Kidney glomerular epithelial cell (primary cell): Measurements from ENCODE around the gene BACH2.
"Not testable (repeated sequence)": the region's sequence is repeated elsewhere in the genome, so short reads cannot be mapped to it uniquely, and the experiment has no call there.

Source experiments
- DNase-seq: peaks from one replicate; lab custom pipeline; 2025; lab: John Stamatoyannopoulos, UW

BACH2 gene

DNA sequence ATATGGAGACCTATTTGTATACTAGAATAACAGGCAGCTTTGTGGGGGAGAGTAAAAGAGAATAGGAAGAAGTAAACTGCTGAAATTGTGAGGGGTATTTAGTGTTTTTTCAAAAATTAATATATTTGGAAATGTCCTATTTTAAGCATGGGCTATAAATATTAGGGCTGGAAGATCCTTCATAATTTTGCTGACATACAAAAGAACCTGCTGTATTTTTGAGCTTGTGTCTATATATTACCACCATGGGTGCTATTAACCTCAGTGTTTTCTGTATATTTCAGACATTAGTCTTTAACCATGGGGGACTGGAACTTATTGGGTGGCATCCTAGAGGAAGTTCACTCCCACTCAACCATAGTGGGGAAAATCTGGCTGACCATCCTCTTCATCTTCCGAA lies 402.5 kb downstream of the BACH2 start, which contains the start of gene GJA10:
Gene GJA10 (plus strand): TSS at position 301 of the 400 bp plus-strand sequence. CDS start 0 bp downstream, at position 301.
- DNase-seq: no peak

DNA sequence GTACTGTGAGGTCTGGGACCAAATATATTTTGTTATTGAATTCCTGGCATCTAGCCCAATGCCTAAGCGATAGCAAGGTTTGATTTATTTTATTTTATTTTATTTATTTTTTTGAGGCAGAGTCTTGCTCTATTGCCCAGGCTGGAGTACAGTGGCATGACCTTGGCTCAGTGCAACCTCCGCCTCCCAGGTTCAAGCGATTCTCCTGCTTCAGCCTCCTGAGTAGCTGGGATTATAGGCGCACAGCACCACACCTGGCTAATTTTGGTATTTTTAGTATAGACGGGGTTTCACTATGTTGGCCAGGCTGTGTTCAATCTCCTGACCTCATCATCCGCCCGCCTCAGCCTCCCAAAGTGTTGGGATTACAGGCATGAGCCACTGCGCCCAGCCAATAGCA lies 404.1 kb downstream of the BACH2 start:
- not testable (repeated sequence) for DNase-seq

DNA sequence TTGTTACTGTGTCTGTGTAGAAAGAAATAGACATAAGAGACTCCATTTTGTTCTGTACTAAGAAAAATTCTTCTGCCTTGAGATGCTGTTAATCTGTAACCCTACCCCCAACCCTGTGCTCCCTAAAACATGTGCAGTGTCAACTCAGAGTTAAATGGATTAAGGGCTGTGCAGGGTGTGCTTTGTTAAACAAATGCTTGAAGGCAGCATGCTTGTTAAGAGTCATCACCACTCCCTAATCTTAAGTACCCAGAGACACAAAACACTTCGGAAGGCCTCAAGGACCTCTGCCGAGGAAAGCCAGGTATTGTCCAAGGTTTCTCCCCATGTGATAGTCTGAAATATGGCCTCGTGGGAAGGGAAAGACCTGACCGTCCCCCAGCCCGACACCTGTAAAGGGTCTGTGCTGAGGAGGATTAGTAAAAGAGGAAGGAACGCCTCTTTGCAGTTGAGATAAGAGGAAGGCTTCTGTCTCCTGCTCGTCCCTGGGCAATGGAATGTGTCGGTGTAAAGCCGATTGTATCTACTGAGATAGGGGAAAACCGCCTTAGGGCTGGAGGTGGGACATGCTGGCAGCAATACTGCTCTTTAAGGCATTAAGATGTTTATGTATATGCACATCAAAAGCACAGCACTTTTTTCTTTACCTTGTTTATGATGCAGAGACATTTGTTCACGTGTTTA lies 405.7 kb downstream of the BACH2 start:
- DNase-seq: not testable (repeated sequence)

DNA sequence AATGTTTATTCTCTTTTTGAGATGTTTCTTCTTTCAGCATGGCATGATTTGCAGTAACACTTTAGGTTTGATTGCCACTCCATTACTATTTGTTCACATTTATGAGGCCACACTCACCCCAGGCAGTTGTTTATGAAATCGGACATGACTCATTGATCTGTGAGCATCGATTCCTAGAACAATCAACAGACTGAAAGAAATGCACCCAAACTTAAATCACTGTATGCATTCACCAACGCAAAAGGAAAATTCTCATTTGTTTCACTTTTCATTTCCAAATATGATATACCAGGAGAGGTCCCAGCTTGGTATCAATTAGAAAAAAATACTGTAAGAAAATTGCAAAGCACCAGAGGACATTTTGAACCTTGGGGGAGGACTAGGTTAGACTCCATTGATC lies 407.8 kb downstream of the BACH2 start:
- no peak for DNase-seq

DNA sequence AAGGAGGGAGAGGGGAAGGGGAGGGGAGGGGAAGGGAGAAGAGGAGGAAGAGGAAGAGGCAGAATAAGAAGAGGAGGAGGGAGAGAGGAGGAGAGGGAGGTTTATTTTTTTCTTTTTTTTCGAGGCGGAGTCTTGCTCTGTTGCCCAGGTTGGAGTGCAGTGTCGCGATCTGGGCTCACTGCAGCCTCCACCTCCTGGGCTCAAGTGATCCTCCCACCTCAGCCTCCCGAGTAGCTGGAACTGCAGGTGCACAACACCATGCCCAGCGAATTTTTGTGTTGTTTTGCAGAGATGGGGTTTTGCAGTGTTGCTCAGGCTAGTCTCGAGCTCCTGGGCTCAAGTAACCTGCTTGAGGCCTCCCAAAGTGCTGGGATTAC lies 408.5 kb downstream of the BACH2 start:
- no peak for DNase-seq

DNA sequence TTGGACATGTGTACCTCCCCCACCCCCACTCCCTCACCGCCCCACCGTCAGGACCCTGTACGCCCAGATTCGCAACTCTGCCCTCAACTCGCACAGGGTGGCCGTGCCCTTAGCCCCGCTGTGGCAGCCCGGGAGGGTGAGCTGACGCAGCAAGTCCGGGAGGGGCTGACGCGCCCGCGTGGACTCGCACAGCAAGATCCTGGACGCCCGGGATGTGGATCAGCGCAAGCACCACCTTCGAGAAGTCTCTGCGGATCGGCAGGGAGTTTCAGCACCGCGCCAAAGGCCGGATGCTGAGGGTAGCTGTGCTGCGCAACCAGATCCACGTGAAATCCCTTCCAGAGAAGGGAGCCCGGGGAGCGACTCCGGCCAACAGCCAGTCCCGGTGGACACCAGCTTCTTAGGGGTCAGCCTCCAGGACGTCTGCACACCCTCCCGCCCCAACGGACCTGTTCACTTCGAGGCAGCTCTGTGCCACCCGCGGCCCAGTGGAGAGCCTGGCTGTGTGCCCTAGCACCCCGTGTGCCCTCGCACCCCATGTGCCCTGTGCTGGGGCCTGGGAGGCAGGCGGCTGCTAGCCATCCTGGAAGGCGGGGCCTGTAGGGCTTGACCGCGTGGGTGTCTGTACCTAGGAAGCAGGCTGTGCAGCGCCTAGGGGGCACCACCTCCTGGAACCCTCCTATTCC lies 409.0 kb downstream of the BACH2 start:
- DNase-seq: no peak

DNA sequence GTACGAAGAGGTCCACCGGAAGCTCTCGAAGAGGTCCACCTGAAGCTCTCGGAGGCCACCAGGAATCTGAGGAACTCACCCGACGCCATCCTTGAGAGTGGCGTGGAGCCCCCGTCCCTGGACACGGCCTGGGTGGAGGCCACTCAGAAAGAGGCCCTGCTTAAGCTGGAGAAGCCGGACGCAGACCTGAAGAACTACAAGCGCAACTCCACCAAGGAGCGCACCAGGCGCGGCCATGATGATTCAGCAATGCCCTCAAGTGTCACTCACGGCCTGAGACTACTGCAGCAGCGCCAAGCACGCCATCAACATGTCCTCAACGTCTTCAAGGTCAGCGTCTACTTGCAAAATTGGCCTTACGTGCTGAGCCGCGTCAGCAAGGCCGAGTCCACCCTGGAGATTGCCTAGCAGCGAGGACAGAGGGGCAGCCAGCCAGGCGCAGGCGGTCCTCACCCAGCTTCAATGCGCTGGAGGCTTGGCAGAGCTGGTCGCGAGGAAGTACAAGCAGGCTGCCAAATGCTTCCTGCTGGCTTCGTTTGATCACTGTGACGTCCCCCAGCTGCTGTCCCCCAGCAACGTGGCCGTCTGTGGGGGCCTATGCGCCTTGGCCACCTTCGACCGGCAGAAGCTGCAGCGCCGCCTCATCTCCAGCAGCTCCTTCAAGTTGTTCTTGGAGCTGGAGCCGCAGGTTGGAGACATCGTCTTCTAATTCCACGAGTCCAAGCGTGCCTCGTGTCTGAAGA lies 410.1 kb downstream of the BACH2 start:
- DNase-seq: no peak
